Dendritic cell treated with granulocyte-macrophage colony-stimulating factor and Interleukin-4, amounts not matched to agents 40 ng/mL and 50 ng/mL, for 4 days (primary cell): ENCODE data around the gene SYNGR3.
A peak's percentile ranks its signal among the peaks of the same experiment; 100 is the strongest.
"Not testable (repeated sequence)": the region's sequence is repeated elsewhere in the genome, so short reads cannot be mapped to it uniquely, and the experiment has no call there.

Experiments used
- H3K27ac Mint-ChIP-seq: one replicate; pipeline ENCODE4 v1.8.0; 2022; ENCODE audit warnings: mild to moderate bottlenecking, mixed read lengths
- H3K27me3 Mint-ChIP-seq: one replicate; pipeline ENCODE4 v1.8.0; 2022; ENCODE audit warnings: mild to moderate bottlenecking, mixed read lengths
- H3K36me3 Mint-ChIP-seq: one replicate; pipeline ENCODE4 v1.8.0; 2022; ENCODE audit warnings: low read depth, mixed read lengths
- H3K4me1 Mint-ChIP-seq: one replicate; pipeline ENCODE4 v1.8.0; 2022; ENCODE audit warnings: low read depth, mixed read lengths
- H3K4me3 Mint-ChIP-seq: one replicate; pipeline ENCODE4 v1.8.0; 2022; ENCODE audit warnings: mild to moderate bottlenecking, moderate library complexity, mixed read lengths
- H3K9me3 Mint-ChIP-seq: one replicate; pipeline ENCODE4 v1.8.0; 2022; ENCODE audit warnings: mixed read lengths
- intact Hi-C: fragments of 100-400 bp; cut with micrococcal nuclease; formaldehyde crosslinking; loops from one replicate; pipeline ENCODE4 v1.15.0; 2022

SYNGR3 gene

DNA sequence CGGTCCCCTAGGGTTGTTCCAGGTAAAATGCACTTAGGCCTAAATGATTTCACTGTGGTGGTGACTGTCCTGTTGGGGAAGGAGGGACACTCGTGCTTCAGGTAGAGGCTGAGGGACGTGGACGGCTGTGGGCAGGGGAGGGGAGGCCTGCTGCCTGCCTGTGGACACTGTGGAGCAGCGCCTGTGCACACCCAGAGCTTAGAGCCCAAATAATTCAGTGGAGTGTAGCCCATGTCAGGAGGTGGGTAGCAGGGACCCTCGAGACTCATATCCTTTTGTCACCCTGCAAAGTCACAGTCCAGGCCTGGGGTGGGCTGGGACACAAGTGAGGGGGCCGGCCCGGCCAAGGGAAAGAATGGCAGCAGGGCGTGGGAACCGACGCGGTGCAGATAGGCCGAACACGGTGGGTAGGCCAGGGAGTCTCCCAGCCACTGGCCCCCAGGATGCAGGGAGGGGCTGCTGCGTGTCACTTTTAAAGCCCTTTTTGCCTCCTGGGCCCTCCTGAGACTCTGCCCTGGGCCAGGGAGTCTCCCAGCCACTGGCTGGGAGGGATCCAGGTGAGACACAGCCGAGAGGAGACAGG, 36.2 kb downstream of the SYNGR3 start:
- Mint-ChIP-seq H3K36me3 (no peaks in the 10 kb centered on the region), H3K27ac (no peak overlapping the region), H3K9me3 (no peaks in the 10 kb centered on the region), H3K4me1 (peaks cover 33% of the 10 kb centered on the region), H3K27me3 (peaks cover 74% of the 10 kb centered on the region), H3K4me3 (peak overlapping the region; percentile 40)
- intact Hi-C loops: no loop called here

- Mint-ChIP-seq H3K27ac (no peak within 1 kb of the TSS), H3K36me3 (no peaks in the 10 kb centered on the region), H3K4me3 (peak within 1 kb of the TSS; percentile 67), H3K4me1 (peaks cover 33% of the 10 kb centered on the region), H3K9me3 (no peaks in the 10 kb centered on the region), H3K27me3 (peaks cover 70% of the 10 kb centered on the region)
- intact Hi-C loops: no loop called here
Observed at GRCh38 chr16:2026461-2027023, 36.8 kb downstream of the SYNGR3 start, which contains the start of gene NHERF2. Gene NHERF2 (plus strand): TSS chr16:2026902. CDS start chr16:2027006, 104 bp downstream.

- peak overlapping the region; percentile 67 for H3K4me3 Mint-ChIP-seq
- peaks cover 69% of the 10 kb centered on the region for H3K27me3 Mint-ChIP-seq
- H3K27ac Mint-ChIP-seq: no peak overlapping the region
- intact Hi-C loops: no loop called here
- no peaks in the 10 kb centered on the region for H3K9me3 Mint-ChIP-seq
- H3K4me1 Mint-ChIP-seq: peaks cover 34% of the 10 kb centered on the region
- H3K36me3 Mint-ChIP-seq: no peaks in the 10 kb centered on the region
Observed at GRCh38 chr16:2027024-2028010, 37.5 kb downstream of the SYNGR3 start.

DNA sequence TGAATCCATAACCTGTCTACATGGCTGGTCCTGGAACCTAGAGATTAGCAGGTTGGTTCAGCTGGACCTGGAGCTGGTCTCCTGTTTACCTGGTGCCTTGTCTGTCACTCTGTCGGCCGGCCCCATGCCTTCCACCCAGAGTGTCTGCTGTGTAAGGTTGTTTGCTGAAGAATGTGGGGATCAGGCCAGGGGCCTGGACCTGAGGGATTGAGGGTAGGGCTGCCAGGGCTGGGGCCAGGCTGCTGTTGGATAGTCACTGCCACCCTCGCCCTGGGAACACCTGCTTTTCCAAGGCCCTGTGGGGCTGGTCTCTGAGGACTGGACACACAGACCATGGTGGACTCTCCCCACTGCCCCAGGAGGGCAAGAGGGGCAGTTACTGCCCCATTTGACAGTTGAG, 38.4 kb downstream of the SYNGR3 start:
- H3K4me3 Mint-ChIP-seq: no peak overlapping the region
- H3K4me1 Mint-ChIP-seq: peaks cover 34% of the 10 kb centered on the region
- intact Hi-C loops: no loop called here
- no peaks in the 10 kb centered on the region for H3K36me3 Mint-ChIP-seq
- no peak overlapping the region for H3K27ac Mint-ChIP-seq
- peaks cover 71% of the 10 kb centered on the region for H3K27me3 Mint-ChIP-seq
- no peaks in the 10 kb centered on the region for H3K9me3 Mint-ChIP-seq

- Mint-ChIP-seq H3K27ac (no peak overlapping the region), H3K4me3 (no peak overlapping the region), H3K9me3 (no peaks in the 10 kb centered on the region), H3K27me3 (peaks cover 76% of the 10 kb centered on the region), H3K4me1 (peaks cover 35% of the 10 kb centered on the region), H3K36me3 (no peaks in the 10 kb centered on the region)
- intact Hi-C loops: no loop called here
Observed at GRCh38 chr16:2028620-2029220, 39.0 kb downstream of the SYNGR3 start.

DNA sequence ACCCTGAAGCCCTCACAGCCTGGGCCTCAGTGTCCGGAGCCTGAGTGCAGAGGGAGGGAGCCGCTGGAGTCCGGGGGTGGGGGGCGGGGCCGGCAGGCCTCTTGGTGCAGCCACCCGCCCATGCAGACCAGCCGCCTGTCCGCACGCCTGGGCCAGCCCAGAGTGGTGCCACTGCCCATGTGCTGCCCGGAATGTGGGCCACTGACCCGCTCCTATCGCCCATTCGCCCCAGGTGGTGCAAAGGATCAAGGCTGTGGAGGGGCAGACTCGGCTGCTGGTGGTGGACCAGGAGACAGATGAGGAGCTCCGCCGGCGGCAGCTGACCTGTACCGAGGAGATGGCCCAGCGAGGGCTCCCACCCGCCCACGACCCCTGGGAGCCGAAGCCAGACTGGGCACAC, 39.6 kb downstream of the SYNGR3 start:
- Mint-ChIP-seq H3K27ac (no peak overlapping the region), H3K4me1 (peaks cover 33% of the 10 kb centered on the region), H3K36me3 (no peaks in the 10 kb centered on the region), H3K4me3 (no peak overlapping the region), H3K27me3 (peaks cover 76% of the 10 kb centered on the region), H3K9me3 (no peaks in the 10 kb centered on the region)
- intact Hi-C loops: no loop called here

DNA sequence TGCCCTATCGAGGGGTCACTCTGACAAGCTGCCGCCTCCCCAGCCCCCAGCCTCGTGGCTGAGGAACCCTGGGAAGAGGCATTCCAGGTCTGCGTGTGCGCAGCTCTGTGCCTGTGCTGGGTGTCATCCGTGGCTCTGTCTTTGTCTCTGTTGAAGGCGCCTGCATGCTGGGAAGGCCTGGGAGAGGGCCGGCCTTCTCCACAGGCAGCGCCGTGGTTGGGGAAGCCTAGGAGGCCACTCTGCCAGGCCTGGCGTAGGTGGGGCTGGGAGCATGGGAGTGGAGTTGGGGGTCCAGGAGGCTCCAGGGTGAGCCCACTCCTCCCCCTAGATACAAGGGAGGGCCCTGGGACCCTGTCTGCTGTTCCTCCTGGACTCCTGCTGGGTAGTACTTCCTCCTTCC, 40.3 kb downstream of the SYNGR3 start:
- H3K27ac Mint-ChIP-seq: no peak overlapping the region
- peaks cover 31% of the 10 kb centered on the region for H3K4me1 Mint-ChIP-seq
- peaks cover 75% of the 10 kb centered on the region for H3K27me3 Mint-ChIP-seq
- H3K36me3 Mint-ChIP-seq: no peaks in the 10 kb centered on the region
- H3K4me3 Mint-ChIP-seq: no peak overlapping the region
- intact Hi-C loops: no loop called here
- H3K9me3 Mint-ChIP-seq: no peaks in the 10 kb centered on the region

GRCh38 chr16:2031081-2031577, 41.4 kb downstream of the SYNGR3 start:
- H3K4me1 Mint-ChIP-seq: peaks cover 25% of the 10 kb centered on the region
- H3K36me3 Mint-ChIP-seq: no peaks in the 10 kb centered on the region
- no peak overlapping the region for H3K4me3 Mint-ChIP-seq
- no peaks in the 10 kb centered on the region for H3K9me3 Mint-ChIP-seq
- peaks cover 65% of the 10 kb centered on the region for H3K27me3 Mint-ChIP-seq
- no peak overlapping the region for H3K27ac Mint-ChIP-seq
- intact Hi-C loops: no loop called here

DNA sequence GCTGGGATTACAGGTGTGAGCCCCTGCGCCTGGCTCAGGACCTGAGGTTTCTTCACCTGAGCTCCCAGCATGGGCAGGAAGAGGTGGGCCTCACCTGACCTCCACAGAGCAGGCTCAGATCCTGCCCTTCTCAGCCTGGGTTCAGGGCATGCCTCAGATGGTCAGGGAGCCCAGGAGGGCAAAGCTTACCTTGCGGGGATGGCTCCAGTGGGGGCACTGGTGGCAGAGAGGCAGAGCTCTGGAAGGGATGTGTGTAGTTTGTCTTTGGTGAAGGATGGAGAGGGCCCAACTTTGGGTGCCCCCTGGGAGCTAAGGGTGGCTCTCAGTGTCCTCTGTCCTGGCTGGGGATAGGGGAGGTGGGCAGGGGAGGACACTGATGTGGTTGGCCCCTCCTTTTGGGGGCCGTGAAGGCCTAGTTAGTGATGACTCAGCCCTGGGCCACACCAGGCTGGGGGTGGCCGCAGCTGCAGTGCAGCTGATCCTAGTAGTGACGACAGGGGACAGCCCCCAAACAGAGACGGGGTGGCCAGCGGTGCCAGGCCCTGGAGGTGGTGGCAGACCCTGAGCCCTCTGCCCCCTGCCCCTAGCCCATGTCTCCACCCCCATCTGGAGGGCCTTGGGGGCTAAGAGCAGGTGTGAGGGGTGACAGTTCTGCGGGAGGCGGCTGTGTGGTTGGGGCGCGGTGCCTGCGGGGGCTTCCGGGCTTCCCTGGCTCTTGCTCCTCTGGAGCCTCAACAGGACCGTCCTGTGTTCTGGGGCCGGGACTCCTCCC, 42.7 kb downstream of the SYNGR3 start:
- H3K9me3 Mint-ChIP-seq: no peaks in the 10 kb centered on the region
- peak overlapping the region; percentile 63 for H3K27ac Mint-ChIP-seq
- no peaks in the 10 kb centered on the region for H3K36me3 Mint-ChIP-seq
- H3K4me3 Mint-ChIP-seq: no peak overlapping the region
- H3K4me1 Mint-ChIP-seq: peaks cover 22% of the 10 kb centered on the region
- intact Hi-C loops: no loop called here
- H3K27me3 Mint-ChIP-seq: peaks cover 61% of the 10 kb centered on the region

- peaks cover 26% of the 10 kb centered on the region for H3K4me1 Mint-ChIP-seq
- H3K27ac Mint-ChIP-seq: peak overlapping the region; percentile 63
- peak overlapping the region; percentile 58 for H3K4me3 Mint-ChIP-seq
- intact Hi-C loops: no loop called here
- peaks cover 59% of the 10 kb centered on the region for H3K27me3 Mint-ChIP-seq
- no peaks in the 10 kb centered on the region for H3K9me3 Mint-ChIP-seq
- no peaks in the 10 kb centered on the region for H3K36me3 Mint-ChIP-seq
Observed at GRCh38 chr16:2033057-2033908, 43.5 kb downstream of the SYNGR3 start.

DNA sequence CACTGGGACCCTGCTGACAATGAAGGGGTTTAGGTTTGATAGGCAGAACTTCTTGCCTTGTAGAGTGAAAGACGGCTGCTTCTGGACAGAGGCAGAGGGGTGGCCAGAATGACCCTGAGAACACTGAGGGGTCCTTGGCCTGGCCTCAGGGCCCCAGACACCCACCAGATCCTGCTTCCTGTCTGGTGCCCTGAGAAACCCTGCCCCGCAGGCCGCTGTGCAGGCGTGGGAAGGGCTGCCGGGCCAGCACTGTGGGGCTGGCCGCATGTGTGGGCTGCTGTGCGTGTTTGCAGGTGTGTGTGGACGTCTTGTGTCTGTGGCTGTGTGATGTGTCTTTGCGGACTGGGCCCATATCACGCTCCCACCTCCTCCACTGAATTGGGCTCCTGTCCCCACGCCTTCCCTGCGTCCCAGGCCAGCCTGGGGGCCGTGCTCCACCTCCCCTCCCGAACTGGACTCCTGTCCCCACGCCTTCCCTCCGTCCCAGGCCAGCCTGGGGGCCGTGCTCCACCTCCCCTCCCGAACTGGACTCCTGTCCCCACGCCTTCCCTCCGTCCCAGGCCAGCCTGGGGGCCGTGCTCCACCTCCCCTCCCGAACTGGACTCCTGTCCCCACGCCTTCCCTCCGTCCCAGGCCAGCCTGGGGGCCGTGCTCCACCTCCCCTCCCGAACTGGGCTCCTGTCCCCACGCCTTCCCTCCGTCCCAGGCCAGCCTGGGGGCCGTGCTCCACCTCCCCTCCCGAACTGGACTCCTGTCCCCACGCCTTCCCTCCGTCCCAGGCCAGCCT, 44.3 kb downstream of the SYNGR3 start:
- H3K9me3 Mint-ChIP-seq, H3K36me3 Mint-ChIP-seq, intact Hi-C loops: not testable (repeated sequence)
- Mint-ChIP-seq H3K4me1 (peaks cover 28% of the 10 kb centered on the region), H3K4me3 (peak overlapping the region; percentile 58), H3K27me3 (peaks cover 51% of the 10 kb centered on the region), H3K27ac (peak overlapping the region; percentile 63)
